OCI-LY7 (cell line): Measurements from ENCODE around the gene C5orf24. TPM values are rescaled to one million over a fixed set of nuclear protein-coding genes. Genes with fewer than 3 reads are reported as not detected.
A peak's percentile ranks its signal among the peaks of the same experiment; 100 is the strongest.

Source experiments
- BruUV-seq: library from RNA; stranded (reverse); fragments of 400-500 nt; replicated peaks from 2 replicates; lab custom pipeline; 2021; lab: Mats Ljungman, UMichigan
- CTCF ChIA-PET: fragments of 300-600 bp; sonication (Branson Sonifier 250); formaldehyde crosslinking; loops from one replicate; lab custom pipeline; 2022; ENCODE audit warnings: antibody characterized with exemption; ENCODE audit not compliant: unreplicated experiment; lab: Charles Lee
- POLR2A ChIA-PET: fragments of 300-600 bp; sonication (Branson Sonifier 250); formaldehyde crosslinking; loops from one replicate; lab custom pipeline; 2022; ENCODE audit warnings: antibody characterized with exemption; lab: Charles Lee
- DNase-seq: peaks from one replicate; pipeline ENCODE4 v3.0.0-alpha.2; 2015; ENCODE audit warnings: low spot score
- H2AFZ ChIP-seq: fragments of 200-600 bp; sonication (generic), shearing (Covaris generic); 2 replicates; pipeline ENCODE4 v1.6.1; 2014; ENCODE audit warnings: mild to moderate bottlenecking, antibody characterized with exemption, low read length, moderate library complexity
- H3K27ac ChIP-seq: fragments of 200-600 bp; sonication (generic); 2 replicates; pipeline ENCODE4 v1.5.1; 2014; ENCODE audit warnings: mixed run types, low read depth, mild to moderate bottlenecking, moderate library complexity, low read length, inconsistent platforms; ENCODE audit not compliant: poor library complexity, severe bottlenecking
- H3K36me3 ChIP-seq: fragments of 200-600 bp; sonication (generic); 2 replicates; pipeline ENCODE4 v1.6.1; 2014; ENCODE audit warnings: mild to moderate bottlenecking, antibody characterized with exemption, low read length, moderate library complexity, mixed read lengths; ENCODE audit not compliant: insufficient read depth
- H3K4me1 ChIP-seq: fragments of 200-600 bp; sonication (generic); 2 replicates; pipeline ENCODE4 v1.5.1; 2014; ENCODE audit warnings: mild to moderate bottlenecking, low read length; ENCODE audit not compliant: insufficient read depth, poor library complexity, severe bottlenecking
- H3K4me2 ChIP-seq: fragments of 200-600 bp; sonication (generic); 2 replicates; pipeline ENCODE4 v1.6.1; 2014; ENCODE audit warnings: mild to moderate bottlenecking, low read length
- H3K4me3 ChIP-seq: fragments of 200-600 bp; sonication (generic); 2 replicates; pipeline ENCODE4 v1.5.1; 2014; ENCODE audit warnings: mild to moderate bottlenecking, low read depth, low read length; ENCODE audit not compliant: poor library complexity, severe bottlenecking
- H3K79me2 ChIP-seq: fragments of 200-600 bp; sonication (generic); 2 replicates; pipeline ENCODE4 v1.6.1; 2016; ENCODE audit warnings: low read depth, mild to moderate bottlenecking, low read length, moderate library complexity, mixed read lengths; ENCODE audit not compliant: insufficient read depth
- H3K9me2 ChIP-seq: fragments of 200-600 bp; sonication (generic); 2 replicates; pipeline ENCODE4 v1.6.1; 2016; ENCODE audit warnings: mild to moderate bottlenecking, low read length, mixed read lengths; ENCODE audit not compliant: insufficient read depth
- H3K9me3 ChIP-seq: fragments of 200-600 bp; sonication (generic); 2 replicates; pipeline ENCODE4 v1.6.1; 2014; ENCODE audit warnings: mild to moderate bottlenecking, mixed run types, low read length, mixed read lengths
- H4K20me1 ChIP-seq: fragments of 200-600 bp; sonication (generic); 2 replicates; pipeline ENCODE4 v1.6.1; 2014; ENCODE audit warnings: mild to moderate bottlenecking, antibody characterized with exemption, low read length, moderate library complexity, mixed read lengths; ENCODE audit not compliant: insufficient read depth
- CTCF ChIP-seq: fragments of 200-600 bp; sonication (generic); conservative IDR thresholded peaks from 2 replicates; pipeline ENCODE4 v1.5.1; 2014; ENCODE audit warnings: mild to moderate bottlenecking, antibody characterized with exemption, low read length, moderate library complexity, mixed read lengths
- EZH2phosphoT487 ChIP-seq: fragments of 200-600 bp; sonication (generic); IDR thresholded peaks from 2 replicates; pipeline ENCODE4 v1.6.1; 2018; ENCODE audit warnings: low read depth, borderline replicate concordance, mild to moderate bottlenecking, mixed run types, antibody characterized with exemption, low read length, moderate library complexity, mixed read lengths
- intact Hi-C: fragments of 100-400 bp; cut with micrococcal nuclease; formaldehyde crosslinking; loops from one replicate; pipeline ENCODE4 v1.10.0; 2022; ENCODE audit not compliant: unreplicated experiment
- total RNA-seq, 2 experiments: library from RNA; depleted of rRNA in 1 of 2; stranded (reverse); fragments of >200 nt in 1 of 2; shearing (Covaris generic) in 1 of 2; gene quantifications; 2 replicates each; pipeline ENCODE4 v1.2.3, GENCODE V29; 2014 to 2022

The C5orf24 gene
- total RNA-seq, 2 experiments from 2014 or later: 33.8 to 36.7 TPM

- H3K9me3 ChIP-seq: no peaks in the 10 kb centered on the region
- H3K4me2 ChIP-seq: peak overlapping the region; percentile 84
- no peaks in the 10 kb centered on the region for H4K20me1 ChIP-seq
- peak; percentile 28 for DNase-seq
- no TSS peak for BruUV-seq
- peaks cover 29% of the 10 kb centered on the region for H3K36me3 ChIP-seq
- H3K79me2 ChIP-seq: peaks cover 9% of the 10 kb centered on the region; the same call in 1 of the 2 replicates
- peak overlapping the region; percentile 93 for H3K27ac ChIP-seq
- H3K4me3 ChIP-seq: peak overlapping the region; percentile 82
- ChIA-PET POLR2A (interaction anchor here (0.6 to 1.7 kb wide), 8 partner anchors 10 to 1800 kb away, joined by 3 to 6 read pairs (median 4); no protein-coding TSS in a partner anchor), CTCF (no interaction called here)
- no peaks in the 10 kb centered on the region for H3K9me2 ChIP-seq
- H2AFZ ChIP-seq: peak overlapping the region; percentile 45; the same call in 1 of the 2 replicates
- H3K4me1 ChIP-seq: peaks cover 37% of the 10 kb centered on the region
- TF ChIP-seq CTCF: no peak
- no peak for TF ChIP-seq EZH2phosphoT487
- intact Hi-C loops: loop anchor here (2.0 to 10.0 kb wide), 5 partner anchors 125 to 382 kb away; partner anchors contain the start of genes JADE2, PITX1 and SEC24A
These were observed 61.0 kb downstream of the C5orf24 start for GRCh38 chr5:134906811-134907210.

Other genes starting within 250 kb of the C5orf24 start
- 24.0 and 28.6 TPM in 2 replicates for gene SAR1B, start 213.1 kb upstream of the C5orf24 start, total RNA-seq (2014; rRNA removed; shearing (Covaris generic))
- gene SAR1B, start 213.1 kb upstream of the C5orf24 start, total RNA-seq (2022): 39.7 and 42.9 TPM in 2 replicates
- 5.5 and 5.6 TPM in 2 replicates for gene SEC24A, start 197.2 kb upstream of the C5orf24 start, total RNA-seq (2014; rRNA removed; shearing (Covaris generic))
- 20.4 and 20.5 TPM in 2 replicates for gene SEC24A, start 197.2 kb upstream of the C5orf24 start, total RNA-seq (2022)
- 27.3 and 28.5 TPM in 2 replicates for gene CAMLG, start 107.4 kb upstream of the C5orf24 start, total RNA-seq (2014; rRNA removed; shearing (Covaris generic))
- gene CAMLG, start 107.4 kb upstream of the C5orf24 start, total RNA-seq (2022): 36.6 and 37.9 TPM in 2 replicates
- gene DDX46, start 87.2 kb upstream of the C5orf24 start, total RNA-seq (2014; rRNA removed; shearing (Covaris generic)): 44.5 and 47.1 TPM in 2 replicates
- 78.8 and 80.6 TPM in 2 replicates for gene DDX46, start 87.2 kb upstream of the C5orf24 start, total RNA-seq (2022)
- 20.6 and 43.5 TPM in 2 replicates for gene TXNDC15, start 28.4 kb downstream of the C5orf24 start, total RNA-seq (2014; rRNA removed; shearing (Covaris generic))
- 31.1 and 37.9 TPM in 2 replicates for gene TXNDC15, start 28.4 kb downstream of the C5orf24 start, total RNA-seq (2022)
- gene PCBD2, start 59.2 kb downstream of the C5orf24 start, total RNA-seq (2014; rRNA removed; shearing (Covaris generic)): 9.4 and 12.2 TPM in 2 replicates
- 30.7 and 34.3 TPM in 2 replicates for gene PCBD2, start 59.2 kb downstream of the C5orf24 start, total RNA-seq (2022)
- 0.80 TPM in 1 of 2 replicates, not detected in the other for gene CATSPER3, start 121.9 kb downstream of the C5orf24 start, total RNA-seq (2014; rRNA removed; shearing (Covaris generic))
- gene CATSPER3, start 121.9 kb downstream of the C5orf24 start, total RNA-seq (2022): 0.61 and 1.0 TPM in 2 replicates
- gene PITX1, start 188.3 kb downstream of the C5orf24 start, total RNA-seq (2014; rRNA removed; shearing (Covaris generic)): 55.3 and 56.3 TPM in 2 replicates
- gene PITX1, start 188.3 kb downstream of the C5orf24 start, total RNA-seq (2022): 66.8 and 76.4 TPM in 2 replicates